ENCODE results near the gene PTPRT.
"Not testable (repeated sequence)": the region's sequence is repeated elsewhere in the genome, so short reads cannot be mapped to it uniquely, and the experiment has no call there.

PTPRT gene

DNA sequence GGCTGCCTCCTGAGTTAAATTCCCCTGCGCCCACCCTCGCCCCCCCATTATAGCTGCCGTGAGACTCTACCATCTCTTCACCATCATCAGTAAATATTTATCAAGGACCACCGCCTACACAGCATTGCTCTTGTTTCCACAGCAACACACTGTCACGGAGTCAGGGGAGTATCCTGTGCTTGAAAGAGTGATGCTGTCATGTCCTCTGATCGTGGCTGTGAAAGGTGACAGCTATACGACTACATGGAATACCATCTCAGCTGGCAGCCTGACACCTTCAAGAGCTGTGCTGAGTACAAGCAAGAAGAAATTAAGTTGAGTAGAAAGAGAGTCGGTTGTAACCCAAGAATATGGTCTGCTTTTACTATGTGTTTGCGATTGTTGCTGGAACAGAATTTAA lies 3.4 kb downstream of the PTPRT start:
- DNase-seq: no peak

DNA sequence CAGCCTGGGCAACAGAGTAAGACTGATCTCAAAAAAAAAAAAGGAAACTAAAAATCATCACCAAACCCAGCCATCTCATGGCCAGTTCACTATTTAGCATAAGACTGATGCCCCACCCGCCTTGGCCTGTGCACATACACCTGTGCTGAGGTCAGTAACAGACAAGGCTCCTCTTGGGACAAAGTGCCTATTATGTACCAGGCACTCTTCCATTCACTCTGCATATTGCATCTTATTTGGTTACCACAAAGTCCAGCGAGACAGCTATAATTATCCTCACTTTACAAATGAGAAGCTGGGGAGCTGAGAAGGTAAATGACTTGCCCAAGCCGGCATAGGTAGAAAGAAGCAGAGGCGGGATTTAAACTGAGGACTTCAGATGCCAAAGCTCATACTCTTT lies 3.8 kb downstream of the PTPRT start:
- no peak for DNase-seq

DNA sequence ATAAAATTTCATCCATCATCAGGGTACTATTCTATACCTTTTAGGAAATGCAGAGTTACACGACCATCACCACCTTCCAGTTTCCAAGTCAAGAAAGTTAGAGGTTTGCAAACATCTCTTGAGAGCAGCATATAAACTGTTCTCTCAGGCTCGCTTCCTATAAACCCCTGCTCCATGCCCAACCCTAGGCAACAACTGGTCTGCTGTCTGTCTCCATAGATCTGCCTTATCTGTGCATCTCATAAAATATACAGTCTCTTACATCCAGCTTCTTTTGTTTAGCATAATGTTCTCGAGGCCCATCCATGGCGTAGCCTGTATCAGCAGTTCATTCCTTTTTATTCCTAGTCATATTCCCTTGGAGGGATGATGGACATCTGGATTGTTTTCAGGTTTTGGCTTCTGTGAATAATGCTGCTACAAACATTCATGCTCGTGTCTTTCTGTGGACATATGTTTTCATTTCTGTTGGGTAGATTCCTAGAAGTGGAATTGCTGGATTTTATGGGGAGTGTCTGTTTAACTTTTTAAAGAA lies 6.1 kb downstream of the PTPRT start:
- DNase-seq: no peak

DNA sequence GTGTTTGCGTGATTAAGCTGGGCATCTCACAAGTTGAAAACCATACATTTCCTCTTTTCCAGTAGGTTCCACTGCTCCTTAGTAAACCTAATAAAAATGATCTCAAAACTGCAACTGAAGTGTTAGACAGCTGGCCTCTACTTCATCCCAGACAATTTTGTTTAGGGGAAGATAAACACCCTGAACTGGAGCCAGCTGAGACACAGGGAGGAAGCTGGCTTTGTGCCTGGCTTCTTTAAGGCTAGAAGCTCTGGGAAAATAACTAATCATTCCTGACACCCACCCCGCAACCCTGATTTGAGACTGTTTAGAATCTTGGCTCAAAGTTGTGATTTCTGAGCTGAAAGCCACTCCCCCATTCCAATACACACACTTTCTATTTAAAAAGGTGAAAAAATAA lies 11.6 kb downstream of the PTPRT start:
- DNase-seq: no peak

DNA sequence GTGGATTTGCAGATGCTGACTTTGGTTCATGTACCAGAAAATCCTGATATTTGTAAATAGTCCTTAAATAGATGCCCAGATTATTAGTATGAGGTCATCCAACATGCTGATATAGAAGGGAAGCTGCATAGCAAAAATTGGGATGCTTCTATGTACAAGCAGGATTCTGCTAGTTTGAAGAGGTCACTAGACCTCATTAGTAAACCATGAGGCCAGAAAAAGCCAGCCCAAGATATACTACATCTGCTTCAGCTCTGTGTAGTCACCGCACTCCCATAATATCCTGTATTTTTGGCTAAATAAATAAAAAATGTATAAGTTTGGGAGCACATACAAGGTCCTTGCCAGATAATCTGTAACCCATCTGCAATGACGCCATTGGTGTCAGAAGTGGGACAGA lies 13.0 kb downstream of the PTPRT start:
- DNase-seq: no peak

DNA sequence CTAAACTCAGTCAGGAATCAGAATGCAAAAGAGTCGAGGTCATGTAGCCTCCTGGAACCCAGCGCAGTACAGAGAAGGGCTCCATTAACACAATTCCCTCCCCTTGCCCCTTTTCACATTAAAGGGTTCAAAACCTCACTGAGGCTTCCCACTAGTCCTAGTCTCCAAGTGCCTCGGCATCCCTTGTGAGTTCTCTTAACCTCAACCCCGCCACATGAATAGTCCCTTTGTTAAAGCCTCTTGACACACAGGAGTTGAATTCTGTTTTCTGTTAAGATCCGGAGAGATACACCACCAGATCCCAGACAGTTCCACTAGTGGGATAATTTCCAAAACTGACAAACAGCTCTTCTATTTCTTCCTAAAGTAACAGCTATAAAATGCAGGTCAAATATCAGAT lies 17.8 kb downstream of the PTPRT start:
- no peak for DNase-seq

DNA sequence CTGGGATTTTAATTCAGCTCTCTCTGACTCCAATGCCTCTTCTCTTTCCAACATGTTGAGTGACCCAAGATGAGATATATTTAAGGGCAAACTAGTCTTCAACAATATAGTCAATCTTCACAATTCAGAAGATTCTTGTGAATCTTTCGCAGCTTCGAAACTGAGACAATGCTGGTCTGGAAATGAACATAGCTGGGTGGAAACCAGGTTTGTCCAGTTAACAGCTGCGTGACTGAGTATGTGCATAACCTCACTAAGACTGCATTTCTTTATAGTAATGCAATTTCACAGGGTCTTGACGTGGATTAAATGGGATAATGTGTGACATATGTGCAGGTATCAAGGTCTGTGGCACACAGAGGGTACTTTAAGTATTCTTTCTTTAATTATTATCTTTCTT lies 18.9 kb downstream of the PTPRT start:
- DNase-seq: no peak

DNA sequence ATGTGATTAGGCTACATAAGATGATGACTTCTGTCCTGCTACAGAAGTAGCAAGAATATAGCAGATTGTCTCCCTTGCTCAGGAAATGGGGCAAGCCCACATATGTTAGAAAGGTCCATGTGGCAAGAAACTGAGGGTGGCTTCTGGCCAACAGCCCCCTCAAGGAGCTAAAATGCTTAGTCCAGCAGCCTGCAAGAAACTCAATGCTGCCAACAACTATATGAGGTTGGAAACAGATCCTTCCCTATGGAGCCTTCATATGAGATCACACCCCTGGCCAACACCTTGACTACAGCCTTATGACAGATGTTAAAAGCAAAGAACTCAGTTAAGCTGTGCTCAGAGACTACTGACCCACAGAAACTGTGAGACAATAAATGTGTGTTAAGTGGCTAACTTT lies 22.1 kb downstream of the PTPRT start:
- DNase-seq: no peak

DNA sequence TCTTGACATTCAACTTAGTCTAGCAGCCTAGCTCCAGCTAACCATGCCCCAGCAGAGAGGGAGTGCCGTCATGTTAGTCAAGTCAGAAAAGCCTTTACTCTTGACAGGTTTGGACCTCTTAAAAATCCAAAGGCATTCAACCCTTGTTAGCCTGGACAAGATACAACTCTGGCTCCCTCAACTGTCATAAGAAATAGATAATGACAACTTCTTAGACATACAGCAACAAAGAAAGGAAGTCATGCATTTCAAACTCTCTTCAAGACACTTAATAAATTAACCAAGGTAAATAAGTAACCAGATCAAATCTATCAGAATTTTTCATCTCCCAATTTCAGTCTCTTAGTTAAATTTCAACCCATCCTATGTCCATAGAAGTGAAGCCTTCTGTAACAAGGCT lies 22.7 kb downstream of the PTPRT start:
- DNase-seq: no peak

DNA sequence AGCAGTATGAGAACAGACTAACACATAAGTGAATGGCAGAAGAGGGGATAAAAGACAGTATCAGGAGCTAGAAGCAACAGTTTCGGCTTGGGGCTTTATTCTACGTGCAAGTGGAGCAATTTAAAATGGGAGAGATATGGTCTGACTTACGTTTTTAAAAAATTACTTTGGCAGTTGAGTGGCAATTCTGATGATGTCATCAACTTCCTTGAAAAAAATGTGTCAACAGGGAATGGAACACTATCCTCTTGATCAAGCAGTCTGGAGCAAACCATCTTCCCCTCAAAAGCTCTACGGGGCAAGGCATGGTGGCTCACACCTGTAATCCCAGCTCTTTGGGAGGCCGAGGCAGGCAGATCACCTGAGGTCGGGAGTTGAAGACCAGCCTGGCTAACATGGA lies 24.1 kb downstream of the PTPRT start:
- DNase-seq: no peak

DNA sequence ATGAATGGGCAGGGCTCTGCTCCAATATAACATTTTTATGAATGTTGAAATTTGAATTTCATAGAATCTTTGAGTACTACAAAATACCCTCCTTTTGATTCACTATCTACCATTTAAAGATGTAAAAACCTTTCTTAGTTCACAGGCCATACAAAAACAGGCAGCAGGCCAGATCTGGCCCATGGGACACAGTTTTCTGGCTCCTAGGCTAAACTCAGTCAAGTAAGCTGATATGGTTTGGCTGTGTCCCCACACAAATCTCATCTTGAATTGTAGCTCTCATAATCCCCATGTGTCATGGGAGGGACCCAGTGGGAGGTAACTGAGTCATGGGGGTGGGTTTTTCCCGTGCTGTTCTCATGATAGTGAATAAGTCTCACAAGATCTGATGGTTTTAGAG lies 25.0 kb downstream of the PTPRT start:
- DNase-seq: not testable (repeated sequence)

DNA sequence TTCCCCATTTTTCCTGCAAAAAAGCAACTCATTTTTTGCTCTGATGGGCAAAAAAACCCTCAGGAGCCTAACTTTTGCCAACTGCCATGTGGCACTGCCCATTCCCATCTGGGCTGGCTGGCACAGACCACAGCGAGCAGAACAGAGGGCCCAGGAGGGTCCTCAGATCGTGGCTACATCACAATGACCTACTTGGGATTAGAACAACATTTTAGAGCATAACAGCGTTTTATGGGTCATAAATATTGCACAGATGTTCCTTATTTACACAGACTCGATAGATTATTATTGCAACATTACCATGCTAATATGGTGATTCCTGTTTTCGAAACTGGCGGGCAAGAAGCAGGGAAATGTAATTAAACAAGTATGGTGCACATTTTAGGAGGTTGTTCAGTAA lies 28.0 kb downstream of the PTPRT start:
- no peak for DNase-seq

DNA sequence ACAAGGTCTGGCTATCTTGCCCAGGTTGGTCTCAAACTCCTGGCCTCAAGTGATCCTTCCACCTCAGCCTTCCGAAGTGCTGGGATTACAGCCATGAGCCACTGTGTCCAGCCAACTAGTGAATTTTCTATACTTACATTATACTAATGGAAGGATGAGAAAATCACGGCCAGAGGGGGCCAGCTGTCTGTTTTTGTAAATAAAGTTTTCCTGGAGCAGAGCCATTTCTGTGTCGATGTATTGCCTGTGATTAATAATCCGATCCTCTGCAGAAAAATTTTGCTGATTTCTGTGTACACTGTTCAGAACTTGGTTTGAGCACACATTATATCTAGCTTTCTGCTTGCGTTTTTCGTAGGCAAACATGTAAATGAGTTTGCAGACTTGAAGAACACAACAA lies 28.8 kb downstream of the PTPRT start:
- DNase-seq: no peak

DNA sequence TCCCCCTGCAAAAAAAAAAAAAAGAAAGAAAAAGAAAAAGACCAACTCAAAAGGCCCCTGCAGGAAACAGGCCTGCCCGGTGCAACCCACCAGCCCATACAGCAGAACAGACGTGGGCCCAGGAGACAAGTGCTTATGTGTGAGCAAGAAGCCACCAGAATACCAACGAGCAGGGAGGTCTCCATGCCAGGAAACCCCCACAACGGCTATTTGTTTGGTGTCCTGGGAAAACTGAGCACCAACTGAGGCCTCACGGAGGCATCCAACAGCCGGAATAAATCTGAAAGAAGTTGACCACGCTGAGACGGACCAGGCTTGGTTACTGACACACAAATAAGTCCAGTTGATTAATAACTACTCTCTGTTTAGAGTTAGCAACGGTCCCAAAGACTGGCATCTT lies 29.7 kb downstream of the PTPRT start:
- DNase-seq: no peak

DNA sequence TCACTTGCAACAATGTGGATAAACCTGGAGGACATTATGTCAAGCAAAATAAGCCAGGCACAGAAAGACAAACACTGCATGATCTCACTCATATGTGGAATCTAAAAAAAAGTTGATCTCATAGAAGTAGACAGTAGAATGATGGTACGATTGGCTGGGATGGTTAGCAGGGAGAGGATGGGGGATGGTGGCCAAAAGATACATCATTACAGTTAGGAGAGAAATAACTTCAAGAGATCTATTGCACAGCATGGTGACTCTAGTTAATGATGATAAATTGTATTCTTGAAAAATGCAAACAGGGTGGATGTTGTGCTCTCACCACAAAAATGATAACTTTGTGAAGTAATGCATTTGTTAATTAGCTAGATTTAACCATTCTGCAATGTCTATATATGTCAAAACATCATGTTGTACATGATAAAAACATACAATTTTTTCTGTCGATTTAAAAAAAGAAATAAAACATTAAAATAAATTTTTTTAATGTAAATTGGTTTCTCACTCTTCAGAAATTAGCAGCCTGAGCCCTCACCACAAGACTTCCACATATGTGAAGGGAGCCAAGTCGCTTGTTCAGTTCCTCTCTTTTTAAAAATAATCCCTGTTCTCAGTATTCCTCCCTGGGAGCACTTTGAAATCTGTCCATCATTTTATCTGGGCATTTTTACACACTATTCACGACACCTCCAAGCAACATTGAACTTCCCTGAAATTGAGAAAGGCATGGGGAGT lies 34.2 kb downstream of the PTPRT start:
- DNase-seq: no peak

DNA sequence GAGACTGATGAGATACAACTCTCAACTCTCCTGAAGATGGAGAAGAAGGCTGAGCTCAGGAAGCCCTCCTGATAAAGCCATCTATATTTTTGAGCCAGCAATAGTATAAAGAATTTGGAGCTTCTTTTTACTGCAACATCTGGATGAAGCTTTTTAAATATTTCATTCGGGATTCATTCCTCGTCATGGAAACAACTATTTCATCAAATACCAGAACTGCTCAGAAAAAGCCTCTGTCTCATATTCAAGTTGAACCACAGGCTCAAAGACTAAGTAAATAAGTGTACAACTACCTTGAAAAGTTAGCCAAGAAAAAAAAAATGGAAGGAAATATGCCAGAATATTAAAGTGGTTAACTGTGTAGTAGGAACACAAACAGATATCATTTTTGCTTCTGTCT lies 37.8 kb downstream of the PTPRT start:
- DNase-seq: no peak

DNA sequence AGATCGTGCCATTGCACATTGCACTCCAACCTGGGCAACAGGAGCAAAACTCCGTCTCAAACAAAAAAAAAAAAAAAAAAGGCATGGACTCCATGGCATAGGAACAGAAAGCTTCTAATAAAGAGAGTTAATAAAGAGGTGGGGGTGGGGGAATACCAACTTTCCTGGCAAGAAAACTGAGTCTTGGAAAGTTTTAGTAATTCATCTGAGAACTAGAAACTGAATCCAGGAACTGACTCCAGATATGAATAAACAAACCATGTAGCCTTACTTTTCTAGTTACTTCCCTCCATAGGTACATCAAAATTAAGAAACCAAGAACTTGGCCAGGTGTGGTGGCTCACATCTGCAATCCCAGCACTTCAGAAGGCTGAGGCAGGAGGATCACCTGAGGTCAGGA lies 38.5 kb downstream of the PTPRT start:
- no peak for DNase-seq

DNA sequence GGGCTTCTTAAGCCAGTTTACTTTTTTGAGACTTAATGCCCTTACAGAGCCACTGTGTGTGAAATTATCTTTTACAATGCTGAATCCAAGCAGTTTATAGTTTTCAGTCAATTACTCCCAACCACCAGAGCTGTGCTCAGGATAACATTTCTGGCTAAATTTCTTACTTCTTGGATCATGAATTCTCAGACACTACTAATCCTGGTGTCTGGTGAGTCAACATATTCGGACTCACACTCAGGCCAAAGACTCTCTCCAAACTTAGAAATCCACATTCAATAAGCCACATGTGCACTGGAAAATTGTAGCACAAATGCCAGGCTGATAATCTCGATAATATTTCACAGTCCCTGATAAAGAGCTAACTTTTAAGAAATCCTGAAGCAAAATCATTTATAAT lies 49.0 kb downstream of the PTPRT start:
- DNase-seq: no peak

DNA sequence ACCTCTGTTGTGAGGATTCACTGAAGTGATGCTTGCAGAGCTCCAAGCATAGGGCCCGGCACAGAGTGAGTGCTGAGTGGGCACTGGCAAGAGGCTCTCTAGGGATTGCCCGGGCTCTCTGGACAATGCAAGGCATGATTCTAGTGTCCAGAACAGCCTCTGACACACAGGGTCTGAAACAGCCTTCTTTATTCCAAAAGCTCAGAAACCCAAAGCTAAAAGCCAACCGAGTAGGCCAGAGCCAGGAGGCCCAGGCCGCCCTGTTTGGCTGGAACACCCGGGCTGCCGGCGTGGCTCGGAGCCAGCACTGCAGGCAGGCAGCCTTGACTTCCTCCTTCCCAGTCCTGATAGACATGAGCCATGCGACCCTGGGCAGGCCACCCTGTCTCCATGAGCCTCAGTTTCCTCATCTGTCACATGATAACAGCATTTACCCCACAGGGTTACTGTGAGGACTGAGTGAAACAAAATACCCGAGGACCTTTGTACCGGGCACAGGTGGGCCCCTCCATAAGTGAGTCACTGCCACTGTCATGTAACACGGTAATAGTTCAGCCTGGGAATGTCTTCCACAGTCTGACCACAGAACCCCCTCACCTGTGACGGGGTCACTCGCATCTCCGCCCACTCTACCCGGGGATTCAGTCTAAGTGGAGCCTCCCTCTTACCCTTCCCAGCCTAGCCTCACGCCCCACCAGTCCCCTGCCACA lies 51.5 kb downstream of the PTPRT start:
- no peak for DNase-seq

DNA sequence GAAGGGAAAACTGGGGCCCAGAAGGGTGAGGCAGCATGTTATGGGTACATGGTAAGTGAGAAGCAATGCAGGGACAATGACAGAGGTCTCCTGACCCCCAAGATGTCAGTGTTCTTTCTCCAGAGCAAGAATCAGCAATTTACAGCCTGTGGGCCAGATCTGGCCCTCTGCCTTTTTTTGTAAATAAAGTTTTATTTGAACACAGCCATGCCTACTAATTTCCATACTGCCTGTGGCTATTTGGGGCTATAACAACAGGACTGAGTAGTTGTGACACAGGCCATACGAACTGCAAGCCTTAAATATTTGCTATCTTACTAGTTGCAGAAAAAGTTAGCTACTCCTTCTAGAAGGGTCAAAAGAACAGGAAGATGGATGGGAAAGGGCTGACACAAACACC lies 52.5 kb downstream of the PTPRT start:
- no peak for DNase-seq

DNA sequence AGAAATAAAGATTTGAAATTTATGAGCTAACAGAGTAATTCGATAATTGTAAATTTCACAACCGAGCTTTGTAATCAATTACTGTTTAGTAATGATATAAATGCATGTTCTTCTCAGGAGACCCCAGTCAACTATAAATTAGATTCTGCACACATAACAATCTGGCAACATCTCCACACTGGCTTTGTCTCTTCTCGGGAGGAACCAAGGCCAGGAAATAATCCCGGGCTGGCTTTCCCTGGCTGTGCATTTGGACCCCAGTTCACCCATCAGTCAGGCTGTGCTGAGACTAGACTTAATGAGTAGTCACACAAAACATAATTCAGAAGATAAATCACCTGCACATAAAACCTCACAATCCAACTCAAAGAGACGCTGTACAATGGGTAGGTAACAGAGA lies 65.5 kb downstream of the PTPRT start:
- DNase-seq: no peak

DNA sequence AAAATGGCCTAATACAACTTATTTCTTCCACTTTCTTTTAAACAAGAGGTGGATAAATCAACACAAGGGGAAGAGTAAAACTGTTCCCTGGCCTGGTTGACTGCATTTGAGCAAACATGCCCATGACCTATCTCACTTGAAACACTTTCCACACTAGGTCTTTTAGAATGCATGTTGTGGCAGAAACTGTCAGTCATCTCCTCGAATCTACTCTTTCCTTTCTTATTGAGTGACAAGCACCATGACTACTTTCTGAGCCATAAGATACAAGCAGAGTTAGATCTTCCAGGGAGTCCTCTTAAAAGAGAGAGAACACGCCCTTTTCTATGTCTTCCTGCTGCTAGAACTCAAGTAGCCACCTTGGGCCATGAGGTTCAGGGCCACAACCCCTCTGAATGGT lies 66.5 kb downstream of the PTPRT start:
- no peak for DNase-seq

DNA sequence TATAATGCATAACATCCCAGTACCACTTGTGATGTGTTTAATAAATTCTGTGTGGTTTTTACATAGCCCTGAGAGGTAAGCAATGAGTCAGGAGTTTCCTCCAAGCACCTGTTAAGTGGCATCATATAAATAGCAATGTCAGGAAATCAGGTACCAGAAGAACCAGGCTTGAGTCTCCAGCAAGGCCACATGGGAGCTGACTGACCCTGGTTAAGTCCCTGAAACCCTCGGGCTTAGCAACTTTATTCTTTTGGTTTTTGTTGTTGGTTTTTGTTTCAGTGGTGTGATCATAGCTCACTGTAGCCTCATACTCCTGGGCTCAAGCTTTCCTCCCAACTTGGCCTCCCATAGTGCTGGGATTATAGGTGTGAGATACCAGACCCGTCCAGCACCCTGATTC lies 70.0 kb downstream of the PTPRT start:
- DNase-seq: no peak

DNA sequence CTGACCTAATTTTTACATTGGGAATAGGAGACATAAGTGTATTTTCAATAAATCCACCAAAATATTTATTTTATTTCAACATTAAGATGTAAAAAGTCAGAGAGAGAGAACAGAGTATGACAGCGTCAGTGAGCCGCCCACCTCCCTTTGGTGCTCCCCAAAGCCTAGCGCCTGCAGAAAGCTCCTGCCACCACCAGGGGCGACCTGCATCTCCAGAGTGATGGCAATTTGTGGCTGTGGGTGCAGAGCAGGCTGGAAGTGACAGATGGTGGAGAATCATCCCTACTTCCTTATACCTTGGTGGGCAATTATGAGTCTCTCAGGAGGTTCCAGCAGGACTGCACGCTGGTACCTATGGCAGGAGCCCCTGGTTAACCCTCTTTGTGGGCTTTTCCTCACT lies 87.3 kb downstream of the PTPRT start:
- no peak for DNase-seq

DNA sequence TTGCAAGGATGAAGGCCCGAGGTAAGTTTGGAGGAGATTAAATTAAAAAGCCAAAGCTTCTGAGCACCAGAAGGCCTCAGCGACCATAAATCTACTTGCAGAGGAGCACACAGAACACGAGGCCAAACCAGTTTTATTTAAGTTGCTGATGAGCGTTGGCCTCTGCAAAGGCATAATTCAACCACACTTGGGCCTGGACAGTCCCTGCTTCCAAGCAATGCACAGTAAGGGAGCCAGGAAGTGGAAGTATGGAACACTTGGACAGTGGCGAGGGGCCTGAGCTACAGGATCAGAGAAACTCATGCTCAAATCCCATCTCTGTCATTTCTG lies 92.8 kb downstream of the PTPRT start:
- no peak for DNase-seq

Data from Kasumi-1 (cell line).